ENCODE data around the gene GRIN1. TPM values are rescaled to one million over a fixed set of nuclear protein-coding genes. Genes with fewer than 3 reads are reported as not detected.

GRIN1 gene
- total RNA-seq, 1 experiment from 2014 or later: 2.9 TPM

- no peak overlapping the region for H2BK12ac ChIP-seq (ENCODE audit: insufficient read length, low read depth, low read length)
- H2BK120ac ChIP-seq (ENCODE audit: low read depth, low read length, poor library complexity, severe bottlenecking): no peak overlapping the region
- H3K4me3 Mint-ChIP-seq: peak overlapping the region in 1 of 2 experiments; percentile 74; a peak in 3 of 5 replicates
- H3K79me2 ChIP-seq (ENCODE audit: insufficient read depth, low read length): no peaks in the 10 kb centered on the region
- H3K36me3 Mint-ChIP-seq (ENCODE audit: insufficient read depth in 1 of 3, low read depth in 3 of 3): no peaks in the 10 kb centered on the region
- no peak overlapping the region for H4K5ac ChIP-seq (ENCODE audit: insufficient read length, low read depth, low read length)
- no peak overlapping the region for H3K14ac ChIP-seq (ENCODE audit: insufficient read depth, low read length)
- H3K4me1 Mint-ChIP-seq: peaks cover 0 to 12% of the 10 kb centered on the region in 2 experiments; a peak in 2 of 4 replicates
- no peak overlapping the region for H2BK20ac ChIP-seq (ENCODE audit: low read depth, low read length, poor library complexity, severe bottlenecking)
- no peaks in the 10 kb centered on the region for H3K79me1 ChIP-seq (ENCODE audit: insufficient read depth, low read depth, low read length, poor library complexity, severe bottlenecking)
- H3K9me3 ChIP-seq (ENCODE audit: control insufficient read depth, low read depth, low read length): no peaks in the 10 kb centered on the region
- H3K56ac ChIP-seq (ENCODE audit: insufficient read length, low read depth, low read length): no peak overlapping the region
- H3K9ac ChIP-seq (ENCODE audit: extremely low read depth, insufficient read length, low read length): no peak overlapping the region
- no peak overlapping the region for H3K18ac ChIP-seq (ENCODE audit: insufficient read length, low read depth, low read length)
- no peaks in the 10 kb centered on the region for H3K4me1 ChIP-seq (ENCODE audit: insufficient read depth, low read length)
- H4K20me1 ChIP-seq (ENCODE audit: control insufficient read depth, insufficient read depth, insufficient read length): peaks cover 2% of the 10 kb centered on the region
- H3K27ac Mint-ChIP-seq: peak overlapping the region in 1 of 3 experiments; percentile 20; a peak in 1 of 7 replicates
- H4K91ac ChIP-seq (ENCODE audit: insufficient read length, low read depth, low read length): no peak overlapping the region
- H2AK5ac ChIP-seq (ENCODE audit: insufficient read length, low read length): no peak overlapping the region
- H2BK15ac ChIP-seq (ENCODE audit: low read depth, low read length): no peak overlapping the region
- H3K23ac ChIP-seq (ENCODE audit: insufficient read length, low read depth, low read length): no peak overlapping the region
- no peak overlapping the region for H3K27ac ChIP-seq (ENCODE audit: insufficient read length, low read depth, low read length)
- no peaks in the 10 kb centered on the region for H3K23me2 ChIP-seq (ENCODE audit: insufficient read length, low read depth, low read length, poor library complexity, severe bottlenecking)
- DNase-seq: no peak
- whole genome bisulfite sequencing (ENCODE audit: extremely low coverage, insufficient read length, low lambda C conversion rate): no CpG with 5 or more reads among the region's 37 CpGs
- H3K4me2 ChIP-seq (ENCODE audit: insufficient read depth, insufficient read length, low read length): no peak overlapping the region
- H3K9me3 Mint-ChIP-seq: no peaks in the 10 kb centered on the region; a peak in 2 of 5 replicates
- no peak for TF ChIP-seq CTCF (conservative IDR thresholded peaks at IDR 0.05)
- H3K27me3 ChIP-seq (ENCODE audit: insufficient read depth, low read length): peaks cover 29% of the 10 kb centered on the region; the same call in 1 of the 2 replicates
- peaks cover 92% of the 10 kb centered on the region for H3K27me3 Mint-ChIP-seq (ENCODE audit: low read depth)
- H3K4ac ChIP-seq (ENCODE audit: low read depth, low read length): no peak overlapping the region
- H3T11ph ChIP-seq (ENCODE audit: low read length): no peak overlapping the region
- no peak overlapping the region for H4K8ac ChIP-seq (replicated peaks; ENCODE audit: insufficient read length, low read depth, low read length)
- no peak overlapping the region for H2BK5ac ChIP-seq (ENCODE audit: insufficient read length, low read length)
- H2AFZ ChIP-seq (ENCODE audit: low read length): no peak overlapping the region
These were observed 655 bp downstream of the GRIN1 start for GRCh38 chr9:137139468-137140150.

All from H9 (cell line).